Endothelial cell of umbilical vein (primary cell): ENCODE data around the gene SAC3D1. TPM values are rescaled to one million over a fixed set of nuclear protein-coding genes. Genes with fewer than 3 reads are reported as not detected.

Experiments used
- BruUV-seq: library from RNA; stranded (reverse); fragments of 400-500 nt; replicated peaks from 2 replicates; lab custom pipeline; 2021; lab: Mats Ljungman, UMichigan
- CTCF ChIA-PET: fragments of 300-600, 350-600 bp; sonication (Branson Sonifier 250); formaldehyde crosslinking; loops from one replicate; lab custom pipeline; 2021; ENCODE audit warnings: antibody characterized with exemption, inconsistent platforms; lab: Charles Lee
- POLR2A ChIA-PET: fragments of 300-600, 350-600 bp; sonication (Branson Sonifier 250); formaldehyde crosslinking; loops from one replicate; lab custom pipeline; 2021; ENCODE audit warnings: antibody characterized with exemption, inconsistent platforms; lab: Charles Lee
- DNase-seq: peaks from one replicate; pipeline ENCODE4 v3.0.0-alpha.2; 2011; ENCODE audit warnings: low read depth, low spot score
- FAIRE-seq: peaks from 2 replicates; lab custom pipeline; 2011; peaks lifted over from hg19 to GRCh38; lab: Jason Lieb, UNC
- H2AFZ ChIP-seq: 2 replicates; pipeline ENCODE4 v1.6.0; 2012; ENCODE audit warnings: low read depth, low read length, control low read depth, inconsistent platforms
- H3K27ac ChIP-seq: 2 replicates; pipeline ENCODE4 v1.5.1; 2011; ENCODE audit warnings: low read depth, mild to moderate bottlenecking, control low read depth, low read length, moderate library complexity; ENCODE audit not compliant: insufficient read depth
- H3K27me3 ChIP-seq, 2 experiments: 2 replicates each; pipeline versions ENCODE4 v1.6.0 to v1.6.1; 2011; ENCODE audit warnings: low read length in 2 of 2, mixed read lengths in 1 of 2; ENCODE audit not compliant: control insufficient read depth in 2 of 2, insufficient read depth in 2 of 2
- H3K36me3 ChIP-seq, 2 experiments: 2 replicates in 1 of 2; 3 replicates in 1 of 2; pipeline ENCODE4 v1.5.1; 2011; ENCODE audit warnings: low read length in 2 of 2, mild to moderate bottlenecking in 1 of 2, moderate library complexity in 1 of 2; ENCODE audit not compliant: control insufficient read depth in 2 of 2, insufficient read depth in 2 of 2; ENCODE audit errors: extremely low read depth in 1 of 2
- H3K4me1 ChIP-seq: 3 replicates; pipeline ENCODE4 v1.5.1; 2011; ENCODE audit warnings: mild to moderate bottlenecking, low read length; ENCODE audit not compliant: control insufficient read depth, insufficient read depth; ENCODE audit errors: extremely low read depth
- H3K4me2 ChIP-seq: 2 replicates; pipeline ENCODE4 v1.6.1; 2011; ENCODE audit warnings: low read length, control low read depth, mixed read lengths; ENCODE audit not compliant: insufficient read depth
- H3K4me3 ChIP-seq, 3 experiments: fragments of 200-600 bp in 1 of 3; sonication (generic), shearing (Covaris generic) in 1 of 3; replicated peaks in 1 of 3; 2 replicates each; pipeline ENCODE4 v1.5.1; 2011 to 2016; ENCODE audit warnings: control low read depth in 3 of 3, low read length in 3 of 3, mild to moderate bottlenecking in 2 of 3, inconsistent platforms in 1 of 3, low read depth in 1 of 3, moderate library complexity in 1 of 3; ENCODE audit not compliant: insufficient read depth in 1 of 3
- H3K79me2 ChIP-seq: 2 replicates; pipeline ENCODE4 v1.6.0; 2012; ENCODE audit warnings: low read length, inconsistent platforms; ENCODE audit not compliant: control insufficient read depth, insufficient read depth
- H3K9ac ChIP-seq: replicated peaks from 2 replicates; pipeline ENCODE3; 2011; ENCODE audit warnings: low read length, control low read depth; ENCODE audit not compliant: insufficient read depth; ENCODE audit errors: extremely low read depth
- H3K9me1 ChIP-seq: replicated peaks from 3 replicates; pipeline ENCODE4 v1.6.0; 2011; ENCODE audit warnings: mild to moderate bottlenecking, low read length; ENCODE audit not compliant: control insufficient read depth, insufficient read depth; ENCODE audit errors: extremely low read depth
- H3K9me3 ChIP-seq: replicated peaks from 2 replicates; pipeline ENCODE4 v1.5.1; 2012; ENCODE audit warnings: low read length, inconsistent platforms; ENCODE audit not compliant: control insufficient read depth, insufficient read depth
- H4K20me1 ChIP-seq: replicated peaks from 2 replicates; pipeline ENCODE3; 2011; ENCODE audit warnings: mild to moderate bottlenecking, low read length; ENCODE audit not compliant: control insufficient read depth, insufficient read depth; ENCODE audit errors: extremely low read depth
- EZH2 ChIP-seq: IDR thresholded peaks from 2 replicates; pipeline ENCODE4 v1.6.1; 2012; ENCODE audit warnings: borderline replicate concordance, low read depth, mild to moderate bottlenecking, moderate library complexity, low read length, inconsistent platforms; ENCODE audit not compliant: severe bottlenecking
- FOS ChIP-seq: IDR thresholded peaks from 2 replicates; pipeline ENCODE4 v1.6.1; 2011; ENCODE audit warnings: mild to moderate bottlenecking, low read length, moderate library complexity, borderline replicate concordance; ENCODE audit not compliant: insufficient read depth
- GATA2 ChIP-seq: IDR thresholded peaks from 2 replicates; pipeline ENCODE4 v1.7.0; 2011; ENCODE audit warnings: low read depth, mild to moderate bottlenecking, moderate library complexity, mixed read lengths, low read length; ENCODE audit not compliant: insufficient read length, insufficient read depth
- JUN ChIP-seq: IDR thresholded peaks from 2 replicates; pipeline ENCODE4 v1.6.1; 2011; ENCODE audit warnings: borderline replicate concordance, low read depth; ENCODE audit not compliant: insufficient read length, insufficient read depth
- POLR2A ChIP-seq: IDR thresholded peaks from 2 replicates; pipeline ENCODE4 v1.6.1; 2012; ENCODE audit warnings: low read depth, mild to moderate bottlenecking, control low read depth, low read length
- dilution Hi-C: fragments of 300-500 bp; cut with MboI; formaldehyde crosslinking; loops from one replicate; pipeline ENCODE4 v1.15.0; 2019; ENCODE audit warnings: low sequenced_read_pairs; ENCODE audit not compliant: extremely low pct_ligation_motif_present
- intact Hi-C: fragments of 100-400 bp; cut with micrococcal nuclease; formaldehyde crosslinking; loops from one replicate; pipeline ENCODE4 v1.10.0; 2022
- polyA plus RNA-seq, 4 experiments: library from polyadenylated mRNA; depleted of rRNA in 3 of 4; stranded (reverse) in 3 of 4; unstranded in 1 of 4; fragments of >200 nt; gene quantifications; 2 replicates each; pipeline versions ENCODE4 v1.2.1 to v1.2.3, GENCODE V29; 2011 to 2012; ENCODE audit warnings: missing spikeins in 1 of 4
- total RNA-seq: library from RNA; stranded (reverse); gene quantifications from 2 replicates; pipeline ENCODE4 v1.2.3, GENCODE V29; 2021
- TF ChIP-seq, protein P1 (sequence below): IDR thresholded peaks from 2 replicates; pipeline ENCODE4 v1.6.1; 2011; ENCODE audit not compliant: insufficient read depth, insufficient read length
- TF ChIP-seq, protein P2 (sequence below), 2 donors: IDR thresholded peaks; 1 replicate in 1 of 2; 2 replicates in 1 of 2; pipeline ENCODE4 v1.5.1; 2011; ENCODE audit warnings: low read length in 2 of 2, mild to moderate bottlenecking in 2 of 2, moderate library complexity in 2 of 2, control low read depth in 1 of 2, inconsistent platforms in 1 of 2, low read depth in 1 of 2; ENCODE audit not compliant: insufficient read depth in 1 of 2; ENCODE audit errors: extremely low read depth in 1 of 2

SAC3D1 gene
- total and polyA plus RNA-seq, 2 donors (not counting 3 experiments of a cell fraction or from before 2014, with no cell fraction given): 16.6 to 17.0 TPM

DNA sequence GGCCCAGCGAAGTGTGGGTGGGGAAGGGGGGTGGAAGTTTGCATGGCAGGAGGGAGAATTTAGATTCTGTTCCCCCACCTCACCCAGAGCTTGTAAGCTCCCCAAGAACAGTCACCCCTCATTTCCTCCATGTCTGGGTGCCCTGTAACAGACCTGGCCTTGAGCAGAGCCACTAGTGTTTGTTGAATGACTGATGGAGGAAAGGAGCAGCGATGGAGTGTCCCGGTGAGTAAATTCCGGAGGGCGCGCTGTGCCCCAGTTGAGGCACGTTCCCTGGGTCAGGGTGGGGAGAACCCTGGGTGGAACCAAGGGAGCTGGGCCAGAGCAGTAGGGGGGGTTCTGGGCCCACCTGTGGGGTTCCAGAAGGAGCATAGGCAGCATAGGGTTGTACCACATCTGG, 16.5 kb downstream of the SAC3D1 start:
- ChIA-PET CTCF (interaction anchor here (1.0 kb wide), 1 partner anchor 18 kb away, joined by 3 read pairs; no protein-coding TSS in a partner anchor), POLR2A (no interaction called here)
- Histone ChIP-seq H3K36me3 (no peaks in the 10 kb centered on the region), H3K27ac (no peak overlapping the region), H3K4me1 (no peaks in the 10 kb centered on the region), H3K9ac (no peak overlapping the region), H3K9me3 (no peaks in the 10 kb centered on the region), H2AFZ (no peak overlapping the region), H3K4me3 (no peak overlapping the region), H3K9me1 (no peaks in the 10 kb centered on the region), H3K79me2 (no peaks in the 10 kb centered on the region), H3K27me3 (no peaks in the 10 kb centered on the region), H4K20me1 (no peaks in the 10 kb centered on the region), H3K4me2 (no peak overlapping the region)
- DNase-seq (no peak), FAIRE-seq (no peak)
- intact Hi-C loops: no loop called here
- BruUV-seq: no TSS peak
- dilution Hi-C loops: no loop called here
- TF ChIP-seq, protein P1, sequence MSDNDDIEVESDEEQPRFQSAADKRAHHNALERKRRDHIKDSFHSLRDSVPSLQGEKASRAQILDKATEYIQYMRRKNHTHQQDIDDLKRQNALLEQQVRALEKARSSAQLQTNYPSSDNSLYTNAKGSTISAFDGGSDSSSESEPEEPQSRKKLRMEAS: no peak
- TF ChIP-seq, protein P2, sequence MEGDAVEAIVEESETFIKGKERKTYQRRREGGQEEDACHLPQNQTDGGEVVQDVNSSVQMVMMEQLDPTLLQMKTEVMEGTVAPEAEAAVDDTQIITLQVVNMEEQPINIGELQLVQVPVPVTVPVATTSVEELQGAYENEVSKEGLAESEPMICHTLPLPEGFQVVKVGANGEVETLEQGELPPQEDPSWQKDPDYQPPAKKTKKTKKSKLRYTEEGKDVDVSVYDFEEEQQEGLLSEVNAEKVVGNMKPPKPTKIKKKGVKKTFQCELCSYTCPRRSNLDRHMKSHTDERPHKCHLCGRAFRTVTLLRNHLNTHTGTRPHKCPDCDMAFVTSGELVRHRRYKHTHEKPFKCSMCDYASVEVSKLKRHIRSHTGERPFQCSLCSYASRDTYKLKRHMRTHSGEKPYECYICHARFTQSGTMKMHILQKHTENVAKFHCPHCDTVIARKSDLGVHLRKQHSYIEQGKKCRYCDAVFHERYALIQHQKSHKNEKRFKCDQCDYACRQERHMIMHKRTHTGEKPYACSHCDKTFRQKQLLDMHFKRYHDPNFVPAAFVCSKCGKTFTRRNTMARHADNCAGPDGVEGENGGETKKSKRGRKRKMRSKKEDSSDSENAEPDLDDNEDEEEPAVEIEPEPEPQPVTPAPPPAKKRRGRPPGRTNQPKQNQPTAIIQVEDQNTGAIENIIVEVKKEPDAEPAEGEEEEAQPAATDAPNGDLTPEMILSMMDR (IDR thresholded peaks at IDR 0.05; ENCODE audit: extremely low read depth in 1 of 2, insufficient read depth in 1 of 2, low read depth in 1 of 2, low read length in 2 of 2): no peak
- no peak for TF ChIP-seq EZH2
- no peak for TF ChIP-seq JUN
- no peak for TF ChIP-seq POLR2A
- TF ChIP-seq GATA2: no peak
- TF ChIP-seq FOS: no peak
